ENCODE data around the gene GTF2I. TPM values are rescaled to one million over a fixed set of nuclear protein-coding genes. Genes with fewer than 3 reads are reported as not detected.

GTF2I gene
- total RNA-seq, 1 donor from 2014 or later: 391 TPM

DNA sequence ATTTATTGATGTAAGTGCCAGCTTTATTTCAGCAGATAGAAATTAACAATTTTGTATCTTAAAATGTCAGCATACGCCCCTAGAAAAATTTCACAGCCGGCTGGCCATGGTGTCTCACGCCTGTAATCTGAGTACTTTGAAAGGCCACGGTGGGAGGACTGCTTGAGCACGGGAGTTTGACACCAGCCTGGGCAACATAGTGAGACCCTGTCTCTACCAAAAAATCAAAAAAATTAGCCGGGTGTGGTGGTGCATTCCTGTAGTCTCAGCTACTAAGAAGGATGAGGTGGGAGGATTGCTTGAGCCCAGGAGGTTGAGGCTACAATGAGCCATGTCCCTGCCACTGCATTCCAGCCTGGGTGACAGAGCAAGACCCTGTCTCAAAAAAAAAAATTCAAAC, 14.1 kb downstream of the GTF2I start:
- Mint-ChIP-seq H3K27ac (ENCODE audit: unreplicated experiment) (no peak overlapping the region), H3K4me1 (ENCODE audit: low read depth, unreplicated experiment) (no peaks in the 10 kb centered on the region), H3K4me3 (ENCODE audit: unreplicated experiment) (no peak overlapping the region), H3K36me3 (ENCODE audit: unreplicated experiment) (no peaks in the 10 kb centered on the region), H3K27me3 (ENCODE audit: unreplicated experiment) (no peaks in the 10 kb centered on the region), H3K9me3 (ENCODE audit: unreplicated experiment) (peaks cover 1% of the 10 kb centered on the region)
- TF ChIP-seq, protein P1, sequence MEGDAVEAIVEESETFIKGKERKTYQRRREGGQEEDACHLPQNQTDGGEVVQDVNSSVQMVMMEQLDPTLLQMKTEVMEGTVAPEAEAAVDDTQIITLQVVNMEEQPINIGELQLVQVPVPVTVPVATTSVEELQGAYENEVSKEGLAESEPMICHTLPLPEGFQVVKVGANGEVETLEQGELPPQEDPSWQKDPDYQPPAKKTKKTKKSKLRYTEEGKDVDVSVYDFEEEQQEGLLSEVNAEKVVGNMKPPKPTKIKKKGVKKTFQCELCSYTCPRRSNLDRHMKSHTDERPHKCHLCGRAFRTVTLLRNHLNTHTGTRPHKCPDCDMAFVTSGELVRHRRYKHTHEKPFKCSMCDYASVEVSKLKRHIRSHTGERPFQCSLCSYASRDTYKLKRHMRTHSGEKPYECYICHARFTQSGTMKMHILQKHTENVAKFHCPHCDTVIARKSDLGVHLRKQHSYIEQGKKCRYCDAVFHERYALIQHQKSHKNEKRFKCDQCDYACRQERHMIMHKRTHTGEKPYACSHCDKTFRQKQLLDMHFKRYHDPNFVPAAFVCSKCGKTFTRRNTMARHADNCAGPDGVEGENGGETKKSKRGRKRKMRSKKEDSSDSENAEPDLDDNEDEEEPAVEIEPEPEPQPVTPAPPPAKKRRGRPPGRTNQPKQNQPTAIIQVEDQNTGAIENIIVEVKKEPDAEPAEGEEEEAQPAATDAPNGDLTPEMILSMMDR (IDR thresholded peaks at IDR 0.05; ENCODE audit: partially characterized antibody, unreplicated experiment): no peak
- DNase-seq: no peak

DNA sequence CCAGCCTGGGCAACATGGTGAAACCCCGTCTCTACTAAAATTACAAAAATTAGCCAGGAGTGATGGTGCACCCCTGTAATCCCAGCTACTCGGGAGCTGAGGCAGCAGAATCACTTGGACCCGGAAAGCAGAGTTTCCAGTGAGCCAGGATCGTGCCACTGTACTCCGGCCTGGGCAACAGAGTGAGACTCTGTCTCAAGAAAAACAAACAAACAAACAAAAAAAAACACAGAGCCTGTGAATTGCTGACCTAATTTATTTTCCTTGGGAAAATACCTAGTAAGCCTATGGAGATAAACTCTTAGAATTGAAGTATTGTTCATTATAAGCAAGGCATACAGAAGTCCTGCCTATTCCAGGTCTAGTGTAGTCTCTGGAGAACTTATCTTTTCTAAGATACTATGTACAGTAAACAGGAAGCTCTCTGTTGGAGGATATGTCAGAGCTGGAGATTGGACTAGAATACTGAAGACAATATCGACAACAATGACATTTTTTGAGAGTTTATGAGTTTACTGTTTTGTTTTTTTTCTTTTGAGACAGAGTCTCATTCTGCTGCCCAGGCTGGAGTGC, 14.9 kb downstream of the GTF2I start:
- Mint-ChIP-seq H3K4me1 (ENCODE audit: low read depth, unreplicated experiment) (no peaks in the 10 kb centered on the region), H3K9me3 (ENCODE audit: unreplicated experiment) (no peaks in the 10 kb centered on the region), H3K27me3 (ENCODE audit: unreplicated experiment) (no peaks in the 10 kb centered on the region), H3K27ac (ENCODE audit: unreplicated experiment) (no peak overlapping the region), H3K4me3 (ENCODE audit: unreplicated experiment) (no peak overlapping the region), H3K36me3 (ENCODE audit: unreplicated experiment) (no peaks in the 10 kb centered on the region)
- TF ChIP-seq, protein P1 (IDR thresholded peaks at IDR 0.05; ENCODE audit: partially characterized antibody, unreplicated experiment): no peak
- DNase-seq: no peak

DNA sequence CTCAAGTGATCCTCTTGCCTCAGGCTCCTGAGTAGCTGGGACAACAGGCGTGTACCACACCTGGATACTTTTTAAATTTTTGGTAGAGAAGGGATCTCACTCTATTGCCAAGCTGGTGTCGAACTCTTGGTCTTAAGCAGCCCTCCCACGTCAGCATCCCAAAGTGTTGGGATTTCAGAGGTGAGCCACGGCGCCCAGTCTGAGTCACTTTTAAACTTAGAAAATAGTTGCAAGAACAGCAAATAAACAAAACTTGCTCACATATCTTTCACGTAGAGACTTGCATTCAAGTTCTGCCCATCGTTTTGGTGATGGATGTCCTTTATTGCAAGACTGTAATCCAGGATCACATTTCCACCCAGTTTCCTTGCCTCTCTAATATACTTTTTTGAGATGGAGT, 16.6 kb downstream of the GTF2I start:
- Mint-ChIP-seq H3K4me1 (ENCODE audit: low read depth, unreplicated experiment) (no peaks in the 10 kb centered on the region), H3K36me3 (ENCODE audit: unreplicated experiment) (no peaks in the 10 kb centered on the region), H3K4me3 (ENCODE audit: unreplicated experiment) (no peak overlapping the region), H3K27ac (ENCODE audit: unreplicated experiment) (no peak overlapping the region), H3K9me3 (ENCODE audit: unreplicated experiment) (no peaks in the 10 kb centered on the region), H3K27me3 (ENCODE audit: unreplicated experiment) (no peaks in the 10 kb centered on the region)
- DNase-seq: no peak
- TF ChIP-seq, protein P1 (IDR thresholded peaks at IDR 0.05; ENCODE audit: partially characterized antibody, unreplicated experiment): no peak

DNA sequence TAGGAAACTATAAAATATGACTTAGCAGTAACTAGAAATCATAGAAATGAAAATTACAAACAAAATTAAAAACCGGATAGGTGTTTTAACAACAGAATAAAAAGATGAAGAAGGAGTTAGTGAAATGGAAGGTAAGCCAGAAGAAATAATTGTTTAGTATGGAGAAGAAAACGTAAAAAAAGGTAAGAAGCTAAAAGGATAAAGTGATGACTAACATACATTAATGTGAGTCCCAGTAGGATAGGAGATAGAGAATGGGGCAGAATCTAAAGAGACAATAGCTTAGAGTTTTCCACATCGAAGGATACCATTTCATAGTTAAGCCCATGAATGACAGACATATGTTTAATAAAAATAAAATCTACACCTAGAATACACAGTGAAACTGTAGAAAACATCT, 25.3 kb downstream of the GTF2I start:
- TF ChIP-seq, protein P1 (IDR thresholded peaks at IDR 0.05; ENCODE audit: partially characterized antibody, unreplicated experiment): no peak
- Mint-ChIP-seq H3K27me3 (ENCODE audit: unreplicated experiment) (peaks cover 7% of the 10 kb centered on the region), H3K36me3 (ENCODE audit: unreplicated experiment) (peaks cover 5% of the 10 kb centered on the region), H3K9me3 (ENCODE audit: unreplicated experiment) (peaks cover 1% of the 10 kb centered on the region), H3K4me1 (ENCODE audit: low read depth, unreplicated experiment) (peaks cover 8% of the 10 kb centered on the region), H3K27ac (ENCODE audit: unreplicated experiment) (peak overlapping the region; percentile 41), H3K4me3 (ENCODE audit: unreplicated experiment) (no peak overlapping the region)
- DNase-seq: no peak

DNA sequence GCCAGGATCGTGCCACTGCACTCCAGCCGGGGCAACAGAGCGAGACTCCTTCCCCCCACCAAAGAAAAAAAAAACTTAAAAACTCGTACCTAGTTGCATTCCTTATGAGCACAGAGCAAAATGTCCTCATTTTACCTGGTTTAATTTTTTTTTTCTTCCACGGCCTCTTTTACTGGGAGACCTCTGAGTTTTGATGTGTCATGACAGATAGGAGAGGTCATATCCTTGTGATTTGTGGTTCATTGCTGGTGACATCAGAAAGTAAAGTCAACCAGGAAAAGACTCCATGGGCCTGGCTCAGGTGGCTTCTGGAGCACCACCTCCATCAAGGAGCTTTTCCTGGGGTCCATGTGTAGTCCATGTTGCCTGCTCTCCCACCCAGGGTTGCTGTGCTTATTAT, 26.3 kb downstream of the GTF2I start:
- peaks cover 1% of the 10 kb centered on the region for H3K9me3 Mint-ChIP-seq (ENCODE audit: unreplicated experiment)
- no peak overlapping the region for H3K4me3 Mint-ChIP-seq (ENCODE audit: unreplicated experiment)
- H3K27me3 Mint-ChIP-seq (ENCODE audit: unreplicated experiment): peaks cover 7% of the 10 kb centered on the region
- H3K27ac Mint-ChIP-seq (ENCODE audit: unreplicated experiment): no peak overlapping the region
- H3K4me1 Mint-ChIP-seq (ENCODE audit: low read depth, unreplicated experiment): peaks cover 8% of the 10 kb centered on the region
- H3K36me3 Mint-ChIP-seq (ENCODE audit: unreplicated experiment): peaks cover 5% of the 10 kb centered on the region
- TF ChIP-seq, protein P1 (IDR thresholded peaks at IDR 0.05; ENCODE audit: partially characterized antibody, unreplicated experiment): no peak
- DNase-seq: no peak
